SK-N-SH (cell line): ENCODE data around the gene ZNF550.

Experiments used
- CTCF ChIP-seq: fragments of 200-600 bp; sonication (generic); IDR thresholded peaks from 2 replicates; pipeline ENCODE4 v1.6.1; 2017; ENCODE audit warnings: antibody characterized with exemption, mild to moderate bottlenecking, moderate library complexity
- EP300 ChIP-seq, 2 experiments: IDR thresholded peaks; 2 replicates each; pipeline versions ENCODE4 v1.4.0 to v1.6.1; 2012; ENCODE audit warnings: borderline replicate concordance in 1 of 2, low read depth in 1 of 2, low read length in 1 of 2
- EZH2phosphoT487 ChIP-seq: fragments of 200-600 bp; sonication (generic); IDR thresholded peaks from 2 replicates; pipeline ENCODE4 v1.6.1; 2017; ENCODE audit warnings: low read depth, mixed run types, mild to moderate bottlenecking, antibody characterized with exemption, moderate library complexity, borderline replicate concordance
- MAX ChIP-seq: IDR thresholded peaks from 2 replicates; pipeline ENCODE4 v1.4.0; 2012; ENCODE audit warnings: low read depth
- MXI1 ChIP-seq: IDR thresholded peaks from 2 replicates; pipeline ENCODE4 v1.6.1; 2012; ENCODE audit warnings: mild to moderate bottlenecking, low read depth, low read length, improper control_type of control experiment
- NRF1 ChIP-seq: IDR thresholded peaks from 2 replicates; pipeline ENCODE4 v1.6.1; 2012; ENCODE audit warnings: low read depth, mild to moderate bottlenecking, low read length
- POLR2AphosphoS5 ChIP-seq: IDR thresholded peaks from 2 replicates; pipeline ENCODE4 v1.6.1; 2012; ENCODE audit warnings: low read depth, low read length
- TAF1 ChIP-seq: IDR thresholded peaks from 2 replicates; pipeline ENCODE4 v1.6.1; 2012; ENCODE audit warnings: low read depth, mild to moderate bottlenecking, low read length, moderate library complexity, borderline replicate concordance
- USF1 ChIP-seq: IDR thresholded peaks from 2 replicates; pipeline ENCODE4 v1.4.0; 2012; ENCODE audit warnings: low read depth, borderline replicate concordance
- YY1 ChIP-seq: IDR thresholded peaks from 2 replicates; pipeline ENCODE4 v1.4.0; 2012; ENCODE audit warnings: low read depth, mild to moderate bottlenecking

- no peak for TF ChIP-seq MXI1
- no peak for TF ChIP-seq USF1
- no peak for TF ChIP-seq CTCF
- TF ChIP-seq TAF1 = no peak
- TF ChIP-seq EP300 (IDR thresholded peaks at IDR 0.05; ENCODE audit: borderline replicate concordance in 1 of 2, low read depth in 1 of 2, low read length in 1 of 2) = no peak
- no peak for TF ChIP-seq YY1
- TF ChIP-seq NRF1 = no peak
- TF ChIP-seq MAX = no peak
- TF ChIP-seq POLR2AphosphoS5 = no peak
- TF ChIP-seq EZH2phosphoT487 = no peak
Measured at GRCh38 chr19:57587529-57587928, 27.9 kb upstream of the ZNF550 start.
